Activated T-cell treated with anti-CD3 and anti-CD28 coated beads for 4 hours (primary cell): ENCODE results near the gene LPGAT1.
"Not testable (repeated sequence)": the region's sequence is repeated elsewhere in the genome, so short reads cannot be mapped to it uniquely, and the experiment has no call there.

ENCODE experiments used
- DNase-seq: peaks from one replicate; pipeline ENCODE4 v3.0.0-alpha.2; 2020

The LPGAT1 gene, protein sequence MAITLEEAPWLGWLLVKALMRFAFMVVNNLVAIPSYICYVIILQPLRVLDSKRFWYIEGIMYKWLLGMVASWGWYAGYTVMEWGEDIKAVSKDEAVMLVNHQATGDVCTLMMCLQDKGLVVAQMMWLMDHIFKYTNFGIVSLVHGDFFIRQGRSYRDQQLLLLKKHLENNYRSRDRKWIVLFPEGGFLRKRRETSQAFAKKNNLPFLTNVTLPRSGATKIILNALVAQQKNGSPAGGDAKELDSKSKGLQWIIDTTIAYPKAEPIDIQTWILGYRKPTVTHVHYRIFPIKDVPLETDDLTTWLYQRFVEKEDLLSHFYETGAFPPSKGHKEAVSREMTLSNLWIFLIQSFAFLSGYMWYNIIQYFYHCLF

GRCh38 chr1:211830328-211831142, at the start of gene LPGAT1:
LPGAT1 (minus strand) TSS chr1:211830763; CDS start chr1:211829296, 1,467 bp downstream.
- peak; percentile 61 for DNase-seq

DNA sequence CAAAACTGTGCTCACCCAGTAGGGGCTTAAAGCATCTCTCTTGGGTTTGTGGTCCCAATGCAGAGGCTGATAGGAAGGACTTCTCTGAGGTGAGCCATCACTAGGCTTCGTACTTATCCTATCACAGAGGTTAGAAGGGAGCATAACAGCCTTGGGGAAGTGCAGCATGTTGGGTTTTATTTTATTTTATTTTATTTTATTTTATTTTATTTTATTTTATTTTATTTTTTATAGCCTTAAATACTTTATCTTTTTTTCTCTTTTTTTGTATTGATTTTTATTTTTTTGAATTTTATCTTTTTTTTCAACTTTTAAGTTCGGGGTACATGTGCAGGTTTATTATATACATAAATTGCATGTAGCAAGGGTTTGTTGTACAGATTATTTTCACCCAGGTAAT, 48.9 kb upstream of the LPGAT1 start:
- DNase-seq = no peak

- no peak for DNase-seq
These were observed 46.5 kb upstream of the LPGAT1 start for GRCh38 chr1:211876851-211877590.

DNA sequence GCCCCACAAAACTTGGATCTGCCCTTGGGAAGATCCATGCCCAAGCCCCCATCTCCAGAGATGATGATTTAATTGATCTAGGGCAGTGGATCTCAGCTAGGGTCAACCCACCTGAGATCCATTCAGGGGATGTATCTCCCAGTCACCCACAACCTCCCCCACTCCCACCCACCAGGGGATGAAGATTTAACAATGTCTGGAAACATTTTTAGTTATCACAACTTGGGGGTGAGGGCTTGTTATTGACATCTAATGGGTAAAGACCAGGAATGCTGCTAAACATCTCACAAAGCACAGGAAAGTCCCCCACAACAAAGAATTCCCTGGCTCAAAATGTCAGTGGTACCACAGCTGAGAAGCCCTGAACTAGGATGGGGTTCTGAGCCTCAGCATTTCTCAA, 45.0 kb upstream of the LPGAT1 start:
- DNase-seq = no peak

- DNase-seq = no peak
These were observed 44.2 kb upstream of the LPGAT1 start for GRCh38 chr1:211874521-211875347.

- not testable (repeated sequence) for DNase-seq
These were observed 43.2 kb upstream of the LPGAT1 start for GRCh38 chr1:211873731-211874130.

GRCh38 chr1:211870156-211870555, 39.6 kb upstream of the LPGAT1 start:
- DNase-seq = no peak

DNA sequence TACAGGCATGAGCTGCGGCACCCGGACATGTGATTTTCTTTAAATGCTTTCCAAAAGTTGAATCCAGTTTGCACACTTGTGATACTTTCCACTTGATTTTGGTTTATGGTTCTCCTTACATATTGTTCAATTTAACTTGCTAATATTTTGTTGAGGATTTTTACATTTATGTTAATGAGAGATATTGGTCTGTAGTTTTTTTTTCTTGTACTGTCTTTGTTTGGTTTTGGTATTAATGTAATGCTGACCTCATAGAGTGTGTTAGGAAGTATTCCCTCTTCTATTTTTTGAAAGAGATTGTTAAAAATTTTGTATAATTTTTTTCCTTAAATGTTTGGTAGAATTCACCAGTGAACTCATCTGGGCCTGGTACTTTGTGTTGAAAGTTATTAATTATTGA, 34.6 kb upstream of the LPGAT1 start:
- DNase-seq = no peak

GRCh38 chr1:211859405-211859804, 28.8 kb upstream of the LPGAT1 start:
- no peak for DNase-seq

DNA sequence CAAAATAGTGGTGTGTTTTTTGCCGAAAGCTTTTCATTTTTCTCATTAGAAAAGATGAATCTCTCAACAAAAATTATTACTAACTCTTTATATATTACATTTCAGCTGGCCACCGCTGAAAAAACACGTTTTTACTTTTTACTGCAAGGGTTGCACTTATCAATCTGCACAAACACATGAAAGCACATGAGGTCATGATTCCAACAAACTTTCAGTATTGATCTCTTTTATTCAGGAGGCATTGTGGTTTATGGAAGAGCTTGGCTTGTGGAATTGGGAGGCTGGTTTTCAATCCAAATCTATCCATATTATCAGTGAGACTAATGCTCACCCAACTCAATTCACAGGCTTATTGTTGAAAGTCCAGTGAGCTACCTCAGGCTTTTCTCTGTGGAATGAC, 20.6 kb upstream of the LPGAT1 start:
- no peak for DNase-seq

DNA sequence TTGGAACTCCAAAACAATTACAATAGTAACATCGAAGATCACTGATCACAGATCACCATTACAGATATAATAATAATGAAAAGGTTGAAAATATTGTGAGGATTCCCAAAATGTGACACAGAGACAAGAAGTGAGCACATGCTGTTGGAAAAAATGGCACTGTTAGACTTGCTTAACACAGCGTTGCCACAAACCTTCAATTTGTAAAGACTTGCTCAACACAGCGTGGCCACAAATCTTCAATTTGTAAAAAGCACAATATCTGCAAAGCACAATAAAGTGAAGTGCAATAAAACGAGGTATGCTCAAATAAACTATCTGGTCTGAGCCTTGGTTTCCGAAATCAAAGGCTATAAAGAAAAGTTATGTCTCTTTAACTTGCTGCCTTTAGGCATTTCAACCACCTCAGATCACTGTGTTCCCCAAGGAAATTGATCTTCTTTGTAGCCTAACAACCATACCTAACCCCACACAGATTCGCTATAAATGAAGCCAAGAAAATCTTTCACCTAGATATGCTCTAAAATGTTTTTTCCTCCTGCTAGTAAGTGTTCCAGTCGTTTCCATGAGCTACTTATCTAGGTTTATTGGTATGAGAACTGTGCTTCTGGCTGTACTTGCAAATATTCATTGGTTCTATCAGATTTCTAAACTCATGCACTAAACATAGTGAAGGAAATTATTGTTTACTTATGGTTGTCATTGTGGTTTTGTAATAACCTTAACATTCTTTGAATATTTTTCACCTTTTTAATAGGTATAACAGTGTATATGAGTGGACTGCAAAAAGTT, 13.1 kb upstream of the LPGAT1 start:
- no peak for DNase-seq

- no peak for DNase-seq
These were observed 12.5 kb upstream of the LPGAT1 start for GRCh38 chr1:211843018-211843417.

DNA sequence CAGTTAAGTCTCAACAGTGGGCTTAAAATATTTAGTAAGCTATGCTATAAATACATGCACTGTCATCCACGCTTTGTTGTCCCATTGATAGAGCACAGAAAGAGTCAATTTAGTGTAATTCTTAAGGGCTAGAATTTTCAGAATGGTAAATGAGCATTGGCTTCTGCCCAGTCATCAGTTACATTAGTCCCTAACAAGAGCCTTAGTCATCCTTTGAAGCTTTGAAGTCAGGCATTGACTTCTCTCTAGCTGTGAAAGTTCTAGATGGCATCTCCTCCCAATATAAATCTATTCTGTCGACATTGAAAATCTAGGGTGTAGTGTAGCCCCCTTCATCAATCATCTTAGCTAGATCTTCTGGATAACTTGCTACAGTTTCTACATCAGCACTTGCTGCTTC, 12.0 kb upstream of the LPGAT1 start:
- no peak for DNase-seq

DNA sequence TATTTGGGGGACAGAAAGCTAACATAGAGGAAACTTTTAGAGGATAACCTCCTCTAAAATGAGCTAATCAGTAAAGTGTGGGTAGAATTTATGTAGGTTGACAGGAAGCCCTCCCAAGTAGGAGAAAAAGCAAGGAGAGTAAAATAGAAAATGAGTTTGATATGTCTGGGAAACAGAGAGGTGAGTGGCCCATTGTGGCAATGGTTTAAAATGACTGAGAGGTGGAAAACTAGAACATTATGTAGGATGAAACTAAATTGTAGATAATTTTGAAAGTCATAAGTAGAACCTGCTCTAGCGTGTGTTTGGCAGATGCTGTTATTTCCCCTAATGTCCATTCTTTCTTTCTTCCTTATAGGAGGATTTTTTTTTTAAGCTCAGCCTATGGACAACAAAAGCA, 8.5 kb upstream of the LPGAT1 start:
- DNase-seq = no peak

GRCh38 chr1:211833174-211833820, 2.7 kb upstream of the LPGAT1 start:
- no peak for DNase-seq

- DNase-seq = no peak
These were observed 2.1 kb upstream of the LPGAT1 start for GRCh38 chr1:211832661-211833060.

GRCh38 chr1:211831558-211832323, 1.2 kb upstream of the LPGAT1 start:
- no peak for DNase-seq

DNA sequence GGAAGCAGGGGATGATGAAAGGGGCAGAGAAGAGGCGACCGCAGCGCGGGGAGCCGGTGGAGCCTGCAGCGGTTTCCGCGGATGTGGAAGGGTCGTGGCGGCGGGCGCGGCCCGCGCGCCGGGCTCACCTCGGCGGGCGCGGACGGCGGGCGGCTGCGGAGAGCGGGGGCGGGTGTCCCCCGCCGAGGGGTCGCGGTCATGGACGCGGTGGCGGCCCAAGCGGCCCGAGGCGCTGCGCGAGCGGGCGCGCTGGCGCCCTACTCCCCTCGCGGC, 572 bp downstream of the LPGAT1 start:
- DNase-seq = no peak

- DNase-seq = no peak
These were observed 1.1 kb downstream of the LPGAT1 start for GRCh38 chr1:211829343-211830054.
